Kidney tubule cell (primary cell): ENCODE results near the gene NOSTRIN.
"Not testable (repeated sequence)": the region's sequence is repeated elsewhere in the genome, so short reads cannot be mapped to it uniquely, and the experiment has no call there.

Experiments
- DNase-seq: peaks from one replicate; pipeline ENCODE4 v3.0.0-alpha.2; 2018; ENCODE audit warnings: low spot score

The NOSTRIN gene

DNA sequence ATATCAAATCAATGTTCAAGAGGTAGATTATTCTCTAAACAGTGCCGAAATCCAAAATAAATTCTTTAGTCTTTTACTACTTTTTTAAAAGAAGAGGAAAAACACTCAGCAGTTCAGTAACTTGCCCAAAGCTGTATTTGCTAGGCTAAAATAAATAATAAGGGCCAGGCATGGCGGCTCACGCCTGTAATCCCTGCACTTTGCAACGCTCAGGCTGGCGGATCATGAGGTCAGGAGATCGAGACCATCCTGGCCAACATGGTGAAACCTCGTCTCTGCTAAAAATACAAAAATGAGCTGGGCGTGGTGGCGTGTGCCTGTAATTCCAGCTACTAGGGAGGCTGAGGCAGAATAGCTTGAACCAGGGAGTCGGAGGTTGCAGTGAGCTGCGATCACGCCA is 79.7 kb downstream of the NOSTRIN start:
- DNase-seq, result not testable (repeated sequence)

DNA sequence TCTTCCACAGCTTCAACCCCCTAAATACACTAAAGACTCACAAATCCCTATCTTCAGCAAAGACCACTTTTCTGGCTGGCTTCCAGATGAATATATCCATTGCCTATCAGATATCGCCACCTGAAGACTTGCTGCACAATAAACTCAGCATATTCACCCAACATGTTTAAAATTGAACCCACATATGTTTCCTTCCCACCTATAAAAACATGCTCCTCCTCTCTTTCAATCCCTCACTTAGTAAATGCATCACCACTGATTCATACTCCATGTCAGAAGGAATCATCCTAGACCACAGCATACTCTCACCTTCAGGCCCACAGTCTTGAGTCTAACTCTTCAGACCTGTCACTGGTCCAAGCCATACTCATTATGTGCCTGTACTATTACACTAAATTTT is 82.5 kb downstream of the NOSTRIN start:
- DNase-seq, result peak; percentile 74

DNA sequence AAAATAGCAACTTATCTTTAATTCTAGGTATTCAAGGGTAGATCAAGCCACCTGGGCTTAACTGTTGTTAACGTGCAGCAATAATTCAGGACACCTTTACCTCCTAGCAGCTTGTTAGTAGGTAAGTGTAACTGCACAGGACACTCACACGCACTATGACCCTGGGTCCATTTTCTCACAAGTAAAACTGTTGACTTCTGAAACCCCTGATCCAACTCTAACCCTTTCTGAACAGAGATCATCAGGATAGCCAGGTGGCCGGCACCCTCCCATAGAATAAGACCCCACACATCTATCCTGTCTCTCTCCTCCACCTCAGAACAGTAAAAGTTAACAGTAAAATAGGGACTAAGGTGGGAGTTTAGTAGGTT is 87.2 kb downstream of the NOSTRIN start:
- DNase-seq, result no peak

DNA sequence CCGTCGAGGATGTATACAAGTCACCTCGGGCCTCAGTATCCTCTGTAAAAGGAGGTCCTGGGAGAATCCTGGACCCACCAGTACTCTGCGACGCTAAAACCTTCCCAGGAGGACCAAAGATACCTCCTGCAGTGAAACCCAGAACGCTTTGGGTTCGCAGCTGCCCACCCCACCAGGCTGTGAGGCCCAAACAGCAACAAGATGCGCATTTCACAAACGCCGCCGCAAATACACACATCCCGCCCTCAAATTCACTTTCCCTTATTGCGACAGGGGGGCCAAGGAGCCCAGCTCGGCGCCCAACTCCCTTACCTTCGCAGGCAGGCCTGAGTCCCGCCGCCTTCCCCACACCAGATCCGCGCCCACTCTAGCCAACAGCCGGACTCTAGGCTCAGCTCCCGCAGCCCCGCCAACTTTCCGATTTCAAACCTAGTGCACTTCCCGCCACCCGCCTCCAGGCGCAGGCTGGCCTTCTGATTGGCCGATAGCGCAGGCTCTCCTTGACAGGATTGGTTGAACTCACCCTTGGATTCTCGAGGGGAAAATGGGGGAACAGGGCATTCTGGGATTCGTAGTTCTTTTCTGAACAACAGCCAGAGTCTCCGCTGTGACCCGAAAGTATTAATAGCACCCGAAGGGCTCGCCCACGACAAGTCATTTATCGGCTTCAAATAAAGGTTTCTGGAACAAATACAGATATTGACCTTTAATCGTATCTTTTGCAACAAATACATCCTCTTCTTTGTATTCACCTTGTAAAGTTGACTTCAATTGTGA is 87.8 kb downstream of the NOSTRIN start, which contains the start of gene SPC25:
SPC25 (minus strand) TSS at position 425 of the 777 bp plus-strand sequence. CDS start 911 bp downstream, outside the sequence.
- DNase-seq, result peak; percentile 90

DNA sequence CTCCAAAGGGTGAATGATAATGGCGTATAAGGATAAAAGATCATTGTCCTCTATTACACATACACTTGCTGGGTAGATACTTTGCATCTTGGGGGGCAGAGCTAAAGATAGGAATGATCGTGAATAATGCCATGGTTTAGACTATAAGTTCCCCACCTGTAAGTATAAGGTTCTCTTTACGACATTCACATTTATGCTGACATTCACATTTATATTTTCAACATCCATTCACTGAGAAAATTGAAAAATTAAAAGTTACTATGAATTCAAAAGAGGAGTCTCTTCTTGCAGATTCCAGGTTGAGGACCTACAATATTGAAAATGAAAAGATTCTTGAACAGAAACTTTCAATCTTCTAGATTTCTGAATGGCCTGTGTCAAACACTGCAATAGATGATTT is 89.9 kb downstream of the NOSTRIN start:
- no peak for DNase-seq

DNA sequence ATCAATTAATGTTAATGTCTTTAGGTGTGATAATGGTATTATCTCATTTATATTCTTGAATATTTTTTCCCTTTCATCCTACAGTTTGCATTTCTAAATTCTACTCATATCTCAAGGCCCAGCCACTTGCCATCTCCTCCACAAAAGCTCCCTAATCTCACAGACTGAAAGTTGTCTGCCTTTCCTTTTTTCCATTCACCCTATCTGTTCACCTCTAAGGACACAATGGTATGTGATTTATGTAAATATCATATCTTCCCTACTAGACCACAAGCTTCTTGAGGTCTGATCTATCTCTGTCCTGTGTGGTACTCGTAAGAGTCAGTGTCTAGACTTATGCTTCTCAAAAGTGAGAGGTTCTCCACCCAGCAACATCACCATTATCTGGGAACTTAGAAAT is 91.7 kb downstream of the NOSTRIN start:
- DNase-seq, result no peak

DNA sequence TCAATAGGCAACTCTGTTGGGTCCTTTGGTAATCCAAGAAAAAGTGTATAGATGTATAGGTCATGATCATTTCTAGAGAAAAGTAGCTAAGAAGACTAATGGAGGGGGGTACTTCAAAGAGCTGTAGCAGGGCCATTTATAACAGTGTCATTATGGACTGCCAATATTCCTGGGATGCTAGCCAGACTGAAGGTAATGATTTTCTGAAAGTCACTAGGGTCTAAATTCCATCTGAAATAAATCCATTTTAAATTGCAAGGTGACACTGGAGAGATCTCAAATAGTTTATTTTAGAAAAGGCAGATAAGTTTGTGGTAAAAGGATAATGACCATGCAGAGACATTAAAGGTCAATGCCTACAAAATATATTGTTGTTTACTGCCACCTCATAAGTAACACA is 92.3 kb downstream of the NOSTRIN start:
- no peak for DNase-seq

DNA sequence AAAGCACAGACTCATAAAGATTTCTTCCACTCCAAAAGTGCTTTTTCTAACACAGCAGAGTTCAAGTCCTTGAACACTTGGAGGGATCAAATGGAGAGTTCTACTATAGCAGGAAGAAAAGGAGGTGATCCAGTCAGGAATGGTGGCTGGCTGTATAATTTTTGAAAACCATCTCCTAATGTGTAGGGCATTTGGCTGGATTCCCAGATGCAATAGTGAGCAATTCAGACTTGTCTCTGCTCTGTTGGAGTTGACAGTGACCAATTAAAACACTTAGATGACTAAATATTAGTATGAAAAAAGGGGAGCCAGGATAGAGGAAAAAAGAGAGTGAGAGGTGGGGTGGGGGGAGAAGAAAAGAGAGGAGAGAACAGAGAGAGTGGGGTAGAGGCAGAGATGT is 93.3 kb downstream of the NOSTRIN start:
- peak; percentile 46 for DNase-seq

DNA sequence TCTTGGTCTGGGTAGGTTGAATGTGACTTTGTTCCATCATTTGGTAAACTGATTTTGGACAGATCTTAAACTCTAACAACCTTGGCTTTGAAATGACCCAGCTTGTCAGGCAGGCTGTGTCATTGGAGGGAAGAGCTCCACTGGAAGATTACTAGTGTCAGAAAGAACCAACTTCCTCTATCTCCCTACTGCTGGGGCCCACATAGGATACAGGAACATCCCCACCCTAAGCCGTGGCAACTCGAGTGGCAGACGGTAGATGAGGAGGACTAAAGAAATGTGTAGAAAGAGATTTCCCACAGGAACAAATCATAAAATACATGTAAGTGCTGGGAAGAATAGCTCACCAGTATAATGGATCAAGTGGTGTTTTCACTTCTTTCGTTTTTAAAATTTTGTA is 94.3 kb downstream of the NOSTRIN start:
- DNase-seq, result no peak

DNA sequence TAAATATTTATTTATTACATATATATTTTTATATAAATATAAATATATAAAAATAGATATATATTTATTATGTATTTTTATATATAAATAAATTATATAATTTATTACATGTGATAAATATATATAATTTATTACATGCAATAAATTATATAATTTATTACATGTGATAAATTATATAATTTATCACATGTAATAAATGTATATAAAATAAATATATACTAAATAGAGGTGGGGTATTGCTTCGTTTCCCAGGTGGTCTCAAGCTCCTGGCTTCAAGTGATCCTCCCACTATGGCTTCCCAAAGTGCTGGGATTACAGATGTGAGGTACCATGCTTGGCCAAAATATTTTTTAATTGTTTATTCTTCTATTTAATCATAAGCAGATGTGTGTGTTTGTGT is 95.0 kb downstream of the NOSTRIN start:
- DNase-seq, result no peak

DNA sequence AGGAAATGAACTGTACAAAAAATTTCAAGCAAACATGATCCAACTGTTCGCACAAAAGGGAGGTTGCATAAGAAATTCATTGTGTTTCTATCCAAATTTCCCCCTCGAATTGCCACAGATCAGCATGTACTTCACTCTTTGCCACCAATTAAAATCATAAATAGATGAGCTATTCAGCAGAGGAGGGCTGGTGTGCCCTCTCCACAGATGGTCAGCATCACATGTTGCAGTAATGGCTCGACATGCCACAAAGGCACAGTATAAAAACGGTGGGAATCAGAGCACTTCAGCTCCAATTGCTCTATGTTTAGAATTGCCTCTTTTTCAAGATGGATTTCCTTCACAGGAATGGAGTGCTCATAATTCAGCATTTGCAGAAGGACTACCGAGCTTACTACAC is 98.6 kb downstream of the NOSTRIN start, which contains the start of gene G6PC2:
G6PC2 (plus strand) TSS at position 289 of the 400 bp plus-strand sequence; CDS start at position 330, 41 bp downstream.
- no peak for DNase-seq

DNA sequence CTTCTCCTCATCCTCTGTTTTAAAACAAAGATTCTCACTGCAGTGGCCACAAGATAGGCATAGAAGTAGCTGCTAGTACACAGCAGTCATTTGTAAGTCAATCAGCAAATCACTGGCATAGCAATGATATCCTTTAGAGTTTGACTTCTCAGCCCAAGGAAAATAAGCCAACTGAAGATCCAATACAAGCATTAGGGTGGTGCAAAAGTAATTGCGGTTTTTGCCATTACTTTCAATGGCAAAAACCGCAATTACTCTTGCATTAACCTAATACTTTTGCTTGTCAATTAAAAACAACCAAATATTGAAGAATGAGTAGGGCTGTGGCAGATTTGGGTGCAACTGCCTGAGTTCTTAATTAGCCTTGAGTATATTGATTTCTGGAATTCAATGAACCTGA is 101.5 kb downstream of the NOSTRIN start:
- no peak for DNase-seq

DNA sequence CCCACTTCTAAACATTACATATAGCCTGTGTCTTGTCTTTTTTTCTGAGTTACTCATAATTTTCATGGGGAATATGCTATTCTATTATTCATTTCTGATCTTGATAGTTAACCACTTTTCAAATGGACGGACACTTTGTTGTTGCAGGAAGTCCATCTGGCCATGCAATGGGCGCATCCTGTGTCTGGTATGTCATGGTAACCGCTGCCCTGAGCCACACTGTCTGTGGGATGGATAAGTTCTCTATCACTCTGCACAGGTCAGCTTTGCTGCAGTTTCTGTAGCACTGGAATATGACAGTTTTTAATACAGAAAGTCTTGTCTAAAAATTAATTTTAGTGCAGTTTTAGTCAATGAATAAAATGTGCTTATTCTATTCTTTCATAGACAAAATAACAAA is 101.9 kb downstream of the NOSTRIN start:
- no peak for DNase-seq

DNA sequence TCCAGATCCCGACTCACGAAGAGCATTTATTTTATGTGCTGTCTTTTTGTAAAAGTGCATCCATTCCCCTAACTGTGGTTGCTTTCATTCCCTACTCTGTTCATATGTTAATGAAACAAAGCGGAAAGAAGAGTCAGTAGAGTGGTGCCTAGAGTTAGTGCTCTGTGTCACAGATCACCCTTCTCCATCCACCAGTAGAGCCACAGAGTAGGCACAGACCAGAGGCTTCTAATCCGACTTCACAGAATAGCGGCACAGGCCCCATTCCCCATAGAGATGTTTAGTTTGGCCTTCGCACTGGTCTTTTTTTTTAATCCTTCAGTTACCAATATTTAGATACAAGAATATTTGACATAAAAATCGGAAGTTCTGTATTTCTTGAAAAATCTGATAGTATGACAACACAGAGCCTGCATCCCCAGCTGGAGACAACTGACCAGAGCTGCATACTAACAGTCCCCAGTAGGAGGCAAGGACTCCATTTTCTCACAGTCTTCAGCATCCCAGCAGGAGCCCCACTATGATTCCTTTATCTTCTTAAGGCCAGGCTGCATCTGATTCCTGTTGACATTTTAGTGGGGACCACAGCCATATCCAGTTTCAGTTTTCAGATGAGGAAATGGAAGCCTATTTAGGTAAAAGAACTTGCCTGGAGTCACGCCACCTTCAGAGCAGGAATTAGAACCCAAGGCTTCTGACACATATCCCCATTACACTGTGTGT is 105.7 kb downstream of the NOSTRIN start:
- no peak for DNase-seq

DNA sequence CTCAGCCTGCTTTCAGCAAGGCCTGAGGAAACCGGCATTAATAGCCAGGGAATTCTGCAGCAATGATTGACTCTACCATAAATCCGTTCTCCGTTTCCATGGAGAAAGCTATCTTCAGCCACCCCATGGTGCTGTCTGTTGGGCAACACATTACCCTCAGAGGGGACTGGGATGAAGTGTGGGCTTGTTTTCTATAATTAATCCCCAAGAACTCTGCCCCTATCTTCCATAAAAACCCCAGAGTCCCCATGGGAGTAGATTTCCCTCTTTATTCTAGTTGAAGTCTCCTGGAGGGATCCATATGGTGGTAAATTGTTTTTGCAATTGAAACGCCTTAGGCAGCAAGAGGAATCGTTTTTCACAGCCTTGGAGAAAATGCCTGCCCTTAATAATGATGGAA is 107.9 kb downstream of the NOSTRIN start:
- no peak for DNase-seq

DNA sequence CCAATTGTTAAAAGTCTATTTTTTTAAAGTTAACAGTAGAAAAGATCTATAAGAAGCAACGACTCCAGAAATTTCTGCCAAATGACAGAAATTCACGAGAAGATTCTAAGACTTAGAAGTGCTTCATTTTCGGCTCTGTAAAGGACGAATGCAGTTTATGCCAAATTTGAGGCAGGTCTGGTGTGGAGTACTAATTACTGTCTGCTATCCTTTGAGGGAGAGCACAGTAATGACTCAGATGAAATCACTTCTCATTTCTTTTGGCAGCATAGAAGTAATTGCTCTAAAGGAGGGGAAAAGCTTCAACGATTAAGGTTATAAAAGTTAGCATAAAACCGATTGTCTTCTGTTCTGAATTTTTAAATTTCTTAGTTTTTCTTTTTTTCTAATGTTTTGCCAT is 110.0 kb downstream of the NOSTRIN start:
- DNase-seq, result no peak

DNA sequence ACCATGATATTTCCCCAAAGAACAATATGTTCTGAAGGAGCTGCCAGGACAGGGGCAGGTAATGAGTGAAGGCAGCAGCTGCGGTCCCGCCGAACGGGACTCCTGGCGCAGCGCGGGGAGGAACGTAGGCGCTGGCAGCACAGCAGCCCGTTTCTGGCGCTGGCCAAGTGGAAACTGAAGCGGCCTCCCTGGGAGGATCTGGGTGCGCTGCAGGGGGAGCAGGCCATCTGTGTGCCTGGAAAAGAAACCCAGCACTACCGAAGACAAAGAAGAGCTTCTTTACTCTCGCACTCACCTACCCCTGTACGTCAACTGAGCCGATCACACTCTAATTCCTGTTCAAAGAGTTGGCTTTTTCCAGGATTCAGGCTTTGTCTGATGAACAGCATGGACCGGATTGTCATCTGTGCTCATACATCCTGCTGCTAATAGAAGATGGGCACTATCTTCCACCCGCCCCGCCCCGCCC is 110.5 kb downstream of the NOSTRIN start:
- peak; percentile 9 for DNase-seq

DNA sequence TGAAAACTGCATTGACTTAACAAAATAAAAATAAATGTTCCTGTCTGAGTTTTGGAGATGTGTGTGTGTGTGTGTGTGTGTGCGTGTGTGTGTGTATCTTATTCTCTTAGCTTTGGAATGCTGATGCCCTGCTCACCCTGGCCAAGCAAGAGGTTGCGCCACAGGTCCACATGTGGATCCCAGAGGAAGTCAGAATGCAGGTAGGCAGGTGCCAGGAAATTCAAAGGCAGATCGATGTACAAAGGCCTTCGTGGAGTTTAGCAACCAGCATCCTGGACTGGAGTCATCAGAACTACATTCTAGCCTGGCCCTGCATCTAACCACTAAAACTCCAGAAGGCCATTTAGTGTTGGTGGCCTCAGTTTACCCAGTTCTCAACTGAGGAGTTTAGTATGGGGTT is 111.1 kb downstream of the NOSTRIN start:
- no peak for DNase-seq
